GM12892 (cell line): ENCODE results near the gene LYPLA2.

Experiments
- POLR2A ChIP-seq: IDR thresholded peaks from 2 replicates; pipeline ENCODE4 v1.6.1; 2011; ENCODE audit warnings: low read depth, low read length, control low read depth
- POLR2AphosphoS5 ChIP-seq: IDR thresholded peaks from 2 replicates; pipeline ENCODE4 v1.6.1; 2011; ENCODE audit warnings: low read depth, low read length, control low read depth

DNA sequence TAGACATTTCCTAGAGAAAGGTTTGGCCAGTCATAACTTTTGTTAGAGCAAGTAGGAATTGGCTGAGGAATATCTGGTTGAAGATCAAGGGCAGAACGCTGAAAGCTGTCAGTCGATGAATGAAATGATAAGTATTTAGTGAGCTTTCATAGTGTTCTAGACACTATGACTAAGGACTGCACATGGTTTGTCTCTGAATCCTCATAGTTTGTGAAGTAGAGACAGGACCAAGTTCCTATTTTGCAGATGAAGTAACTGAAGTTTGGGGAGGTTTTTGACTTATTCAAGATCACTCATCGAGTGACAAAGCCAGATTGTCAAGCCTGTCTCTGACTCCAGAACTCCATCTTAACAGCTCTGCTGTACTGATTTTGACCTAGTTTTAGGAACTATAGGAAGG lies 42.9 kb upstream of the LYPLA2 start:
- no peak for TF ChIP-seq POLR2A
- no peak for TF ChIP-seq POLR2AphosphoS5
